ENCODE measurements around the gene NKTR. TPM values are rescaled to one million over a fixed set of nuclear protein-coding genes. Genes with fewer than 3 reads are reported as not detected.

Gene NKTR
- total and polyA plus RNA-seq, 2 experiments from 2014 or later, result 26.0 to 32.6 TPM

GRCh38 chr3:42658771-42659390 is 58.4 kb downstream of the NKTR start:
- in situ Hi-C loops (cut with MboI), result no loop called here
- no peak for TF ChIP-seq EZH2phosphoT487 (IDR thresholded peaks at IDR 0.05; ENCODE audit: insufficient read depth, low read depth)
- TF ChIP-seq EZH2 (IDR thresholded peaks at IDR 0.05; ENCODE audit: insufficient read depth, poor library complexity, severe bottlenecking), result no peak
- peaks cover 38% of the 10 kb centered on the region for H3K79me2 ChIP-seq (ENCODE audit: insufficient read depth)

GRCh38 chr3:42659451-42660130 is 59.1 kb downstream of the NKTR start:
- no peak for TF ChIP-seq EZH2 (IDR thresholded peaks at IDR 0.05; ENCODE audit: insufficient read depth, poor library complexity, severe bottlenecking)
- no peak for TF ChIP-seq EZH2phosphoT487 (IDR thresholded peaks at IDR 0.05; ENCODE audit: insufficient read depth, low read depth)
- Histone ChIP-seq H3K36me3 (ENCODE audit: low read depth) (no peaks in the 10 kb centered on the region; the same call in 1 of the 2 replicates), H3K9me3 (ENCODE audit: low read depth) (no peaks in the 10 kb centered on the region), H3K27ac (no peak overlapping the region), H3K27me3 (replicated peaks; ENCODE audit: insufficient read depth) (no peaks in the 10 kb centered on the region), H3K4me3 (no peak overlapping the region), H4K20me1 (ENCODE audit: insufficient read depth) (no peaks in the 10 kb centered on the region), H3K9me2 (ENCODE audit: insufficient read depth) (no peaks in the 10 kb centered on the region), H2AFZ (no peak overlapping the region), H3F3A (ENCODE audit: insufficient read depth) (no peaks in the 10 kb centered on the region), H3K79me2 (ENCODE audit: insufficient read depth) (peaks cover 34% of the 10 kb centered on the region), H3K4me1 (ENCODE audit: insufficient read depth) (peaks cover 22% of the 10 kb centered on the region), H3K4me2 (ENCODE audit: unreplicated experiment) (no peak overlapping the region), H3K9ac (no peak overlapping the region)
- no peak for DNase-seq
- in situ Hi-C loops (cut with MboI), result no loop called here
- 76 to 95% methylated on average over 12 to 25 of the region's 25 CpGs for WGBS, 2 experiments (ENCODE audit: low coverage in 1 of 2, low lambda C conversion rate in 2 of 2, missing lambda C conversion rate in 2 of 2)

More at GRCh38 chr3:42658771-42659390, 58.4 kb downstream of the NKTR start:
- Histone ChIP-seq H3K36me3 (ENCODE audit: low read depth) (no peaks in the 10 kb centered on the region; the same call in 1 of the 2 replicates), H3K9ac (no peak overlapping the region), H3K4me1 (ENCODE audit: insufficient read depth) (peaks cover 22% of the 10 kb centered on the region), H3K27me3 (replicated peaks; ENCODE audit: insufficient read depth) (no peaks in the 10 kb centered on the region), H4K20me1 (ENCODE audit: insufficient read depth) (no peaks in the 10 kb centered on the region), H2AFZ (no peak overlapping the region), H3K4me3 (no peak overlapping the region), H3K4me2 (ENCODE audit: unreplicated experiment) (no peak overlapping the region), H3K9me3 (ENCODE audit: low read depth) (no peaks in the 10 kb centered on the region), H3F3A (ENCODE audit: insufficient read depth) (no peaks in the 10 kb centered on the region), H3K27ac (no peak overlapping the region), H3K9me2 (ENCODE audit: insufficient read depth) (no peaks in the 10 kb centered on the region)
- DNase-seq, result no peak
- WGBS, 2 experiments (ENCODE audit: low coverage in 1 of 2, low lambda C conversion rate in 2 of 2, missing lambda C conversion rate in 2 of 2), result 51 to 57% methylated on average over 22 of the region's 22 CpGs

- no peaks in the 10 kb centered on the region; the same call in 1 of the 2 replicates for H3K36me3 ChIP-seq (ENCODE audit: low read depth)
- no peak overlapping the region for H3K27ac ChIP-seq
- H3K9me3 ChIP-seq (ENCODE audit: low read depth), result no peaks in the 10 kb centered on the region
- in situ Hi-C loops (cut with MboI), result no loop called here
- WGBS, 2 experiments (ENCODE audit: low coverage in 1 of 2, low lambda C conversion rate in 2 of 2, missing lambda C conversion rate in 2 of 2), result 43 to 48% methylated on average over 6 of the region's 6 CpGs
- no peaks in the 10 kb centered on the region for H3F3A ChIP-seq (ENCODE audit: insufficient read depth)
- no peaks in the 10 kb centered on the region for H3K9me2 ChIP-seq (ENCODE audit: insufficient read depth)
- peaks cover 28% of the 10 kb centered on the region for H3K79me2 ChIP-seq (ENCODE audit: insufficient read depth)
- H3K4me2 ChIP-seq (ENCODE audit: unreplicated experiment), result no peak overlapping the region
- no peak overlapping the region for H3K4me3 ChIP-seq
- no peaks in the 10 kb centered on the region for H4K20me1 ChIP-seq (ENCODE audit: insufficient read depth)
- H2AFZ ChIP-seq, result no peak overlapping the region
- DNase-seq, result peak; percentile 61
- peaks cover 20% of the 10 kb centered on the region for H3K4me1 ChIP-seq (ENCODE audit: insufficient read depth)
- H3K27me3 ChIP-seq (replicated peaks; ENCODE audit: insufficient read depth), result no peaks in the 10 kb centered on the region
- H3K9ac ChIP-seq, result no peak overlapping the region
- no peak for TF ChIP-seq EZH2 (IDR thresholded peaks at IDR 0.05; ENCODE audit: insufficient read depth, poor library complexity, severe bottlenecking)
- no peak for TF ChIP-seq EZH2phosphoT487 (IDR thresholded peaks at IDR 0.05; ENCODE audit: insufficient read depth, low read depth)
Observed at GRCh38 chr3:42660131-42660715, 59.7 kb downstream of the NKTR start.

GRCh38 chr3:42660898-42661297 is 60.4 kb downstream of the NKTR start:
- no peaks in the 10 kb centered on the region; the same call in 1 of the 2 replicates for H3K36me3 ChIP-seq (ENCODE audit: low read depth)
- DNase-seq, result no peak
- H4K20me1 ChIP-seq (ENCODE audit: insufficient read depth), result no peaks in the 10 kb centered on the region
- peaks cover 14% of the 10 kb centered on the region for H3K4me1 ChIP-seq (ENCODE audit: insufficient read depth)
- H3K9me2 ChIP-seq (ENCODE audit: insufficient read depth), result no peaks in the 10 kb centered on the region
- H3K27me3 ChIP-seq (replicated peaks; ENCODE audit: insufficient read depth), result no peaks in the 10 kb centered on the region
- no peaks in the 10 kb centered on the region for H3K9me3 ChIP-seq (ENCODE audit: low read depth)
- in situ Hi-C loops (cut with MboI), result no loop called here
- no peak overlapping the region for H3K4me3 ChIP-seq
- H3F3A ChIP-seq (ENCODE audit: insufficient read depth), result no peaks in the 10 kb centered on the region
- H3K9ac ChIP-seq, result no peak overlapping the region
- no peak overlapping the region for H2AFZ ChIP-seq
- H3K4me2 ChIP-seq (ENCODE audit: unreplicated experiment), result no peak overlapping the region
- H3K79me2 ChIP-seq (ENCODE audit: insufficient read depth), result peaks cover 21% of the 10 kb centered on the region
- no peak for TF ChIP-seq EZH2 (IDR thresholded peaks at IDR 0.05; ENCODE audit: insufficient read depth, poor library complexity, severe bottlenecking)
- no peak for TF ChIP-seq EZH2phosphoT487 (IDR thresholded peaks at IDR 0.05; ENCODE audit: insufficient read depth, low read depth)
- 62 to 63% methylated on average over 4 of the region's 4 CpGs for WGBS, 2 experiments (ENCODE audit: low coverage in 1 of 2, low lambda C conversion rate in 2 of 2, missing lambda C conversion rate in 2 of 2)
- H3K27ac ChIP-seq, result no peak overlapping the region

Measured in GM23248 (cell line).